K562 (cell line): ENCODE measurements around the gene P2RY8. TPM values are rescaled to one million over a fixed set of nuclear protein-coding genes. Genes with fewer than 3 reads are reported as not detected.

Source experiments
- ATAC-seq: fragments of 200-7000 bp; cut with Tn5 transposase; 3 replicates; pipeline ENCODE4 v1.9.1; 2020; ENCODE audit warnings: moderate library complexity
- BruUV-seq: library from RNA; stranded (reverse); fragments of 400-500 nt; replicated peaks from 2 replicates; lab custom pipeline; 2021; lab: Mats Ljungman, UMichigan
- CTCF ChIA-PET: fragments of 300-600 bp; formaldehyde crosslinking; extraction: SDS; loops from one replicate; lab custom pipeline; 2021; ENCODE audit warnings: low intra/inter-chr PET ratio; lab: Yijun Ruan, JAX
- POLR2A ChIA-PET: fragments of 300-600, 350-650 bp; sonication (Branson Sonifier 250); formaldehyde crosslinking; extraction: SDS; loops from one replicate; lab custom pipeline; 2021; ENCODE audit warnings: antibody characterized with exemption, inconsistent platforms; lab: Yijun Ruan, JAX
- DNase-seq, 4 experiments: peaks; one replicate each; pipeline versions ENCODE4 v3.0.0 to v3.0.0-alpha.2; 2011 to 2018; ENCODE audit warnings: low spot score in 3 of 4, mixed read lengths in 3 of 4; ENCODE audit errors: extremely low read depth in 1 of 4
- FAIRE-seq: peaks from 2 replicates; lab custom pipeline; 2011; peaks lifted over from hg19 to GRCh38; lab: Jason Lieb, UNC
- H2AFZ ChIP-seq: 2 replicates; pipeline ENCODE4 v1.6.0; 2011; ENCODE audit warnings: low read depth, low read length, control low read depth, inconsistent platforms
- H3K27ac ChIP-seq: fragments of 200-600 bp; 3 replicates; pipeline ENCODE4 v1.8.0; 2011; ENCODE audit warnings: low read depth, mild to moderate bottlenecking, control low read depth, inconsistent platforms, low read length, moderate library complexity, mixed read lengths; ENCODE audit errors: extremely low read depth
- H3K27me3 ChIP-seq, 2 experiments: fragments of 300-600 bp in 1 of 2; 2 replicates in 1 of 2; 3 replicates in 1 of 2; pipeline versions ENCODE4 v1.6.0 to v1.8.0; 2011; ENCODE audit warnings: inconsistent platforms in 2 of 2, low read length in 2 of 2, mild to moderate bottlenecking in 1 of 2, mixed read lengths in 1 of 2, moderate library complexity in 1 of 2; ENCODE audit not compliant: control insufficient read depth in 2 of 2, insufficient read depth in 2 of 2
- H3K36me3 ChIP-seq: fragments of 300-600 bp; 3 replicates; pipeline ENCODE4 v1.8.0; 2011; ENCODE audit warnings: mild to moderate bottlenecking, low read length, inconsistent platforms; ENCODE audit not compliant: control insufficient read depth, insufficient read depth
- H3K4me1 ChIP-seq, 2 experiments: fragments of 200-600 bp in 1 of 2; replicated peaks in 1 of 2; 2 replicates in 1 of 2; 3 replicates in 1 of 2; pipeline versions ENCODE4 v1.5.1 to v1.8.0; 2011; ENCODE audit warnings: inconsistent platforms in 2 of 2, low read length in 2 of 2, mild to moderate bottlenecking in 1 of 2, mixed read lengths in 1 of 2, moderate library complexity in 1 of 2; ENCODE audit not compliant: control insufficient read depth in 2 of 2, insufficient read depth in 2 of 2
- H3K4me2 ChIP-seq: 2 replicates; pipeline ENCODE4 v1.6.1; 2011; ENCODE audit warnings: low read length, control low read depth, inconsistent platforms, mixed read lengths; ENCODE audit not compliant: insufficient read depth
- H3K4me3 ChIP-seq: fragments of 200-600 bp; sonication (generic), shearing (Covaris generic); 2 replicates; pipeline ENCODE4 v1.5.1; 2016; ENCODE audit warnings: control low read depth, inconsistent platforms
- H3K79me2 ChIP-seq: fragments of 200-600 bp; 3 replicates; pipeline ENCODE4 v1.8.0; 2011; ENCODE audit warnings: low read length, inconsistent platforms; ENCODE audit not compliant: control insufficient read depth, insufficient read depth
- H3K9ac ChIP-seq, 2 experiments: 2 replicates each; pipeline versions ENCODE4 v1.6.0 to v1.6.1; 2011; ENCODE audit warnings: low read depth in 2 of 2, low read length in 2 of 2, control low read depth in 1 of 2, inconsistent platforms in 1 of 2, mild to moderate bottlenecking in 1 of 2, mixed read lengths in 1 of 2; ENCODE audit not compliant: insufficient read depth in 1 of 2
- H3K9me1 ChIP-seq: one replicate; pipeline ENCODE4 v1.6.0; 2011; ENCODE audit warnings: inconsistent platforms, mild to moderate bottlenecking, low read length, moderate library complexity; ENCODE audit not compliant: control insufficient read depth, insufficient read depth
- H3K9me3 ChIP-seq: replicated peaks from 2 replicates; pipeline ENCODE4 v1.5.1; 2011; ENCODE audit warnings: low read depth, low read length, inconsistent platforms; ENCODE audit not compliant: control insufficient read depth, insufficient read depth
- H4K20me1 ChIP-seq: replicated peaks from 2 replicates; pipeline ENCODE4 v1.6.1; 2011; ENCODE audit warnings: low read length, inconsistent platforms, mixed read lengths; ENCODE audit not compliant: control insufficient read depth, insufficient read depth
- CEBPG ChIP-seq, 3 experiments: fragments of 200-800 bp in 1 of 3; sonication (Bioruptor generic) in 1 of 3; sonication (generic) in 1 of 3; formaldehyde crosslinking in 1 of 3; IDR thresholded peaks in 2 of 3; conservative IDR thresholded peaks in 1 of 3; 2 replicates each; pipeline versions ENCODE4 v1.6.1 to v1.8.0; 2016 to 2022; ENCODE audit warnings: missing compliant biosample characterization in 2 of 3, missing genetic modification characterization in 2 of 3, mild to moderate bottlenecking in 1 of 3, missing genetic modification reagents in 1 of 3
- CHD1 ChIP-seq: fragments of 200-600 bp; sonication (generic); IDR thresholded peaks from one replicate; pipeline ENCODE4 v1.6.1; 2012; ENCODE audit warnings: mild to moderate bottlenecking, moderate library complexity, low read length, inconsistent platforms
- EGR1 ChIP-seq: fragments of 450-650 bp; conservative IDR thresholded peaks from 2 replicates; pipeline ENCODE4 v1.6.1; 2017; ENCODE audit warnings: mild to moderate bottlenecking
- ELK3 ChIP-seq: fragments of 450-650 bp; formaldehyde crosslinking; IDR thresholded peaks from 2 replicates; pipeline ENCODE4 v1.4.0; 2020; ENCODE audit warnings: mild to moderate bottlenecking
- FIP1L1 ChIP-seq: fragments of 200-400 bp; formaldehyde crosslinking; IDR thresholded peaks from 2 replicates; pipeline ENCODE4 v1.6.1; 2018; ENCODE audit warnings: mild to moderate bottlenecking, low read depth, low read length; ENCODE audit not compliant: poor library complexity, severe bottlenecking
- HNRNPLL ChIP-seq: fragments of 200-400 bp; formaldehyde crosslinking; IDR thresholded peaks from 2 replicates; pipeline ENCODE4 v1.6.1; 2017; ENCODE audit warnings: low read length, low read depth, mild to moderate bottlenecking; ENCODE audit not compliant: poor library complexity, severe bottlenecking
- KAT8 ChIP-seq: fragments of 450-650 bp; IDR thresholded peaks from 2 replicates; pipeline ENCODE4 v1.6.1; 2016; ENCODE audit warnings: low read depth, mild to moderate bottlenecking
- MYC ChIP-seq, 2 experiments: fragments of 250-450 bp in 1 of 2; sonication (Bioruptor Pico) in 1 of 2; IDR thresholded peaks; 2 replicates each; pipeline versions ENCODE4 v1.5.1 to v1.6.1; 2012 to 2021; ENCODE audit warnings: low read depth in 2 of 2, borderline replicate concordance in 1 of 2, improper control_type of control experiment in 1 of 2, low read length in 1 of 2, mild to moderate bottlenecking in 1 of 2, moderate library complexity in 1 of 2
- PHF21A ChIP-seq: fragments of 450-650 bp; IDR thresholded peaks from 2 replicates; pipeline ENCODE4 v1.6.1; 2017; ENCODE audit warnings: low read depth, borderline replicate concordance
- POLR2AphosphoS2 ChIP-seq: IDR thresholded peaks from 2 replicates; pipeline ENCODE4 v1.6.1; 2012; ENCODE audit warnings: low read length, improper control_type of control experiment
- TCF7L2 ChIP-seq: fragments of 150-350 bp; IDR thresholded peaks from 2 replicates; pipeline ENCODE4 v1.6.1; 2016; ENCODE audit warnings: low read depth, mild to moderate bottlenecking, low read length, moderate library complexity
- TEAD4 ChIP-seq, 2 experiments: sonication (generic) in 1 of 2; formaldehyde crosslinking in 1 of 2; IDR thresholded peaks; 2 replicates each; pipeline versions ENCODE4 v1.6.1 to v1.8.0; 2012 to 2022; ENCODE audit warnings: borderline replicate concordance in 1 of 2, inconsistent platforms in 1 of 2, low read length in 1 of 2, mild to moderate bottlenecking in 1 of 2, missing genetic modification reagents in 1 of 2
- THRAP3 ChIP-seq: fragments of 450-650 bp; IDR thresholded peaks from 2 replicates; pipeline ENCODE4 v1.6.1; 2016; ENCODE audit warnings: mild to moderate bottlenecking, inconsistent platforms, borderline replicate concordance
- ZSCAN29 ChIP-seq: fragments of 450-650 bp; IDR thresholded peaks from 2 replicates; pipeline ENCODE4 v1.6.1; 2017
- WGBS: fragments of 100-300 bp; shearing (Covaris generic); methylation state at CpG from one replicate; pipeline ENCODE4 v1.1.6; 2016; ENCODE audit warnings: low coverage, mixed read lengths; ENCODE audit not compliant: insufficient coverage; ENCODE audit errors: missing lambda C conversion rate; 5-methylcytosine and 5-hydroxymethylcytosine counted together
- in situ Hi-C: fragments of 300-500 bp; cut with MboI; formaldehyde crosslinking; loops from 4 replicates; pipeline ENCODE4 v1.15.0; 2018; ENCODE audit warnings: inconsistent platforms, mixed read lengths
- intact Hi-C: fragments of 100-400 bp; cut with micrococcal nuclease; formaldehyde crosslinking; loops from 2 replicates; pipeline ENCODE4 v1.14.2; 2022
- polyA plus RNA-seq, 8 experiments: library from polyadenylated mRNA; depleted of rRNA in 4 of 8; stranded (reverse) in 5 of 8; unstranded in 3 of 8; fragments of >200 nt; fragmentation: Nextera tagmentation in 2 of 8; fragmentation: Illumina TruSeq in 1 of 8; extraction: Ambion mirVana in 2 of 8; extraction: Trizol in 1 of 8; gene quantifications; 2 replicates each; pipeline versions ENCODE4 v1.2.1 to v1.2.3, GENCODE V29; 2011 to 2014; ENCODE audit warnings: inconsistent platforms in 1 of 8, missing spikeins in 1 of 8
- total RNA-seq, 7 experiments: library from RNA; depleted of rRNA in 6 of 7; stranded (reverse); fragments of >200 nt in 6 of 7; fragmentation: Illumina TruSeq in 2 of 7; extraction: Trizol in 2 of 7; gene quantifications; 2 replicates each; pipeline versions ENCODE4 v1.2.1 to v1.2.3, GENCODE V29; 2011 to 2021; ENCODE audit warnings: low replicate concordance in 1 of 7

The P2RY8 gene
- total and polyA plus RNA-seq, 9 of the 15 experiments (the other 6 are each of a cell fraction or from before 2014, with no cell fraction given): 0.04 to 0.69 (median 0.08) TPM; not detected in 3

- Histone ChIP-seq H3K4me3 (no peak overlapping the region), H4K20me1 (no peaks in the 10 kb centered on the region), H3K4me2 (no peak overlapping the region), H3K4me1 (peaks cover 12 to 15% of the 10 kb centered on the region in 2 experiments), H3K27ac (no peak overlapping the region; the same call in 2 of the 3 replicates), H3K9ac (no peak overlapping the region), H3K79me2 (no peaks in the 10 kb centered on the region), H3K9me3 (0 out of 2 replicates have a peak, but pooled peaks cover 2% of the 10 kb centered on the region), H3K27me3 (no peaks in the 10 kb centered on the region), H2AFZ (no peak overlapping the region), H3K36me3 (no peaks in the 10 kb centered on the region), H3K9me1 (no peaks in the 10 kb centered on the region)
- in situ Hi-C loops: loop anchor here (5.0 kb wide), 1 partner anchor 53 kb away; the partner anchor contains the start of gene P2RY8
- ATAC-seq (no peak), FAIRE-seq (peak; percentile 63), DNase-seq (no peak)
- POLR2A ChIA-PET: no interaction called here
- BruUV-seq: no TSS peak
- intact Hi-C loops: no loop called here
- CTCF ChIA-PET: no interaction called here
- WGBS: 78% methylated on average over 12 of the region's 15 CpGs
- TF ChIP-seq CEBPG (CRISPR knock-in tag; IDR thresholded peaks at IDR 0.05) (no peak), CEBPG (tag; conservative IDR thresholded peaks at IDR 0.05 in 1 of 2, IDR thresholded peaks at IDR 0.05 in 1 of 2) (no peak), TEAD4 (IDR thresholded peaks at IDR 0.05; ENCODE audit: low read length) (no peak), TEAD4 (CRISPR knock-in tag; IDR thresholded peaks at IDR 0.05; ENCODE audit: borderline replicate concordance) (no peak), HNRNPLL (no peak), CHD1 (no peak), ZSCAN29 (no peak), TCF7L2 (no peak), POLR2AphosphoS2 (no peak), KAT8 (no peak), EGR1 (no peak), THRAP3 (no peak), MYC (IDR thresholded peaks at IDR 0.05; ENCODE audit: low read depth, low read length) (no peak), MYC (CRISPR knock-in tag; IDR thresholded peaks at IDR 0.05; ENCODE audit: borderline replicate concordance, low read depth) (no peak), FIP1L1 (no peak), PHF21A (no peak), ELK3 (no peak)
Observed at GRCh38 chrX:1483843-1484637, 52.9 kb downstream of the P2RY8 start.
